Heart left ventricle (tissue), 16 donors: ENCODE data around the gene SLFN13. TPM values are rescaled to one million over a fixed set of nuclear protein-coding genes. Genes with fewer than 3 reads are reported as not detected.

Source experiments
- ATAC-seq, 4 donors: fragments of 200-7000 bp; cut with Tn5 transposase; one replicate each; pipeline ENCODE4 v1.9.1; 2020 to 2022; ENCODE audit warnings: moderate library complexity in 4 of 4, mild to moderate bottlenecking in 3 of 4, moderate number of reproducible peaks in 1 of 4
- DNase-seq, 5 donors: peaks; one replicate each; pipeline ENCODE4 v3.0.0-alpha.2; 2020
- H3K27ac ChIP-seq, 12 donors: fragments of 200-600 bp; sonication (generic) in 4 of 12; one replicate each; pipeline versions ENCODE4 v1.5.0 to v1.8.0; 2016 to 2022; ENCODE audit warnings: mild to moderate bottlenecking in 2 of 12
- H3K27me3 ChIP-seq, 9 donors: fragments of 200-600 bp; sonication (generic) in 2 of 9; one replicate each; pipeline versions ENCODE4 v1.5.1 to v1.8.0; 2016 to 2022; ENCODE audit warnings: mild to moderate bottlenecking in 3 of 9
- H3K36me3 ChIP-seq, 9 donors: fragments of 200-600 bp; sonication (generic) in 2 of 9; one replicate each; pipeline versions ENCODE4 v1.5.0 to v1.8.0; 2018 to 2022; ENCODE audit warnings: mild to moderate bottlenecking in 2 of 9
- H3K4me1 ChIP-seq, 12 donors: fragments of 200-600 bp; sonication (generic) in 4 of 12; one replicate each; pipeline versions ENCODE4 v1.5.0 to v1.8.0; 2016 to 2022; ENCODE audit warnings: mild to moderate bottlenecking in 3 of 12
- H3K4me3 ChIP-seq, 12 donors: fragments of 200-600 bp; sonication (generic) in 4 of 12; one replicate each; pipeline versions ENCODE4 v1.5.0 to v1.8.0; 2017 to 2022; ENCODE audit warnings: mild to moderate bottlenecking in 9 of 12, moderate library complexity in 4 of 12
- H3K9me3 ChIP-seq, 12 donors: fragments of 200-600 bp; sonication (generic) in 4 of 12; one replicate each; pipeline versions ENCODE4 v1.5.0 to v1.8.0; 2016 to 2022; ENCODE audit warnings: mild to moderate bottlenecking in 1 of 12
- CTCF ChIP-seq, 12 donors: fragments of 200-600 bp; sonication (generic) in 4 of 12; IDR thresholded peaks; one replicate each; pipeline versions ENCODE4 v1.5.0 to v1.8.0; 2018 to 2022; ENCODE audit warnings: antibody characterized with exemption in 12 of 12, mild to moderate bottlenecking in 5 of 12
- POLR2A ChIP-seq, 2 donors: fragments of 450-650 bp; IDR thresholded peaks; one replicate each; pipeline ENCODE4 v1.6.1; 2017; ENCODE audit warnings: antibody characterized with exemption in 2 of 2, mild to moderate bottlenecking in 2 of 2, moderate library complexity in 2 of 2
- WGBS, 4 donors: extraction: QIAGEN DNeasy Blood & Tissue Kit in 2 of 4; methylation state at CpG; one replicate each; pipeline versions ENCODE4 v1.1.5 to v1.1.7; 2013 to 2018; 5-methylcytosine and 5-hydroxymethylcytosine counted together
- intact Hi-C, 10 donors: fragments of 100-400 bp; cut with DNase I; formaldehyde crosslinking; loops; one replicate each; pipeline versions ENCODE4 v1.11.1 to v1.14.2; 2022
- polyA plus RNA-seq, 2 donors: library from polyadenylated mRNA; stranded (reverse); fragments of 200-250 nt; gene quantifications; one replicate each; pipeline ENCODE4 v1.2.3, GENCODE V29; 2013
- total RNA-seq, 9 donors: library from RNA; depleted of rRNA in 2 of 9; stranded (reverse); fragments of >200 nt in 2 of 9; fragmentation: NEBNext Ultra II Directional in 3 of 9; extraction: Animal tissue kit (Norgen Biotek cat#: 25700) in 3 of 9; gene quantifications; one replicate each; pipeline versions ENCODE4 v1.1.0 to v1.2.4, GENCODE V29; 2016 to 2023
- donor health status: ischemic (EF 13 %, LVEDD 7.1; RV severe dilation, severe dysfunction).
- donor health status: healthy with polysubstance abuse.
- donor health status: DM: no; HTN: yes; CAD: no.
- donor health status: DM: no; HTN: no; CAD: no.
- donor health status: ischemic (EF 25% LVEDD 6.9; RV normal size, moderate dysfunction).
- donor health status: ischemic (EF 25% LVEDD 5.7; RV mildly dilated, moderate dysfunction).
- donor health status: healthy.
- donor health status: DM: yes; HTN: yes; CAD: no.
- donor health status: ischemic (EF 35%, LVEDD 5.7; RV mildly dilated, moderate dysfunction).
- donor health status: nonischemic (EF 11% LVEDD 7.7; RV severe dilation, severe dysfunction).
- donor health status: DM: yes; HTN: yes; CAD: no.
- donor health status: PGD.
- donor health status: ischemic (EF 29% LVEDD 5.4; RV normal size, mild dysfunction).
- donor health status: nonischemic (EF 23%, LVEDD 6.1; RV moderate dilation, normal function).

The SLFN13 gene
- total and polyA plus RNA-seq, 11 donors: 0.58 to 14.8 (median 4.1) TPM

- Histone ChIP-seq H3K9me3 (no peaks in the 10 kb centered on the region), H3K27ac (no peak overlapping the region), H3K36me3 (no peaks in the 10 kb centered on the region), H3K4me1 (peaks cover 0 to 31% (median 6%) of the 10 kb centered on the region in 12 donors), H3K4me3 (no peak overlapping the region), H3K27me3 (peaks cover 15 to 96% (median 72%) of the 10 kb centered on the region in 9 donors)
- ATAC-seq: no peak
- 11 to 30% (median 18%) methylated on average over 3 of the region's 3 CpGs for WGBS, 4 donors
- intact Hi-C loops: no loop called here
- TF ChIP-seq CTCF (IDR thresholded peaks at IDR 0.05): no peak
- no peak for TF ChIP-seq POLR2A (IDR thresholded peaks at IDR 0.05)
- no peak for DNase-seq
Measured at GRCh38 chr17:35491417-35491816, 42.9 kb upstream of the SLFN13 start.

- intact Hi-C loops: loop anchor here in 4 of 10 donors (5.0 to 10.0 kb wide), 5 partner anchors 55 to 178 kb away; partner anchors contain the start of genes SLFN12 (in 2 of the 4) and SLFN11 (in 1 of the 4)
- 19 to 37% (median 33%) methylated on average over 18 of the region's 18 CpGs for WGBS, 4 donors
- Histone ChIP-seq H3K27ac (no peak overlapping the region), H3K36me3 (no peaks in the 10 kb centered on the region), H3K9me3 (no peaks in the 10 kb centered on the region), H3K27me3 (peaks cover 13 to 84% (median 61%) of the 10 kb centered on the region in 9 donors), H3K4me1 (peaks cover 0 to 24% (median 6%) of the 10 kb centered on the region in 12 donors), H3K4me3 (no peak overlapping the region)
- no peak for TF ChIP-seq POLR2A (IDR thresholded peaks at IDR 0.05)
- no peak for TF ChIP-seq CTCF (IDR thresholded peaks at IDR 0.05)
- no peak for DNase-seq
- no peak for ATAC-seq
Measured at GRCh38 chr17:35489944-35490343, 41.4 kb upstream of the SLFN13 start.

- H3K36me3 ChIP-seq: peaks cover 0 to 3% (median 0%) of the 10 kb centered on the region in 9 donors
- TF ChIP-seq CTCF (IDR thresholded peaks at IDR 0.05): no peak
- no peak for TF ChIP-seq POLR2A (IDR thresholded peaks at IDR 0.05)
- peaks cover 0 to 24% (median 6%) of the 10 kb centered on the region in 12 donors for H3K4me1 ChIP-seq
- H3K9me3 ChIP-seq: no peaks in the 10 kb centered on the region
- H3K27ac ChIP-seq: no peak overlapping the region
- ATAC-seq: no peak
- H3K27me3 ChIP-seq: peaks cover 9 to 74% (median 55%) of the 10 kb centered on the region in 9 donors
- peak overlapping the region in 1 of 12 donors; percentile 62 for H3K4me3 ChIP-seq
- DNase-seq: no peak
- WGBS, 4 donors: 29 to 52% (median 39%) methylated on average over 15 of the region's 15 CpGs
- intact Hi-C loops: loop anchor here in 4 of 10 donors (5.0 to 10.0 kb wide), 5 partner anchors 54 to 177 kb away; partner anchors contain the start of genes SLFN12 (in 2 of the 4) and SLFN11 (in 1 of the 4)
Measured at GRCh38 chr17:35488991-35489390, 40.4 kb upstream of the SLFN13 start.

GRCh38 chr17:35486920-35487732 lies 38.6 kb upstream of the SLFN13 start:
- intact Hi-C loops: loop anchor here in 4 of 10 donors (5.0 to 10.0 kb wide), 5 partner anchors 52 to 175 kb away; partner anchors contain the start of genes SLFN12 (in 2 of the 4) and SLFN11 (in 1 of the 4)
- H3K9me3 ChIP-seq: peaks cover 0 to 10% (median 0%) of the 10 kb centered on the region in 12 donors
- peak overlapping the region in 11 of 12 donors; percentile 4 to 61 (median 44) for H3K27ac ChIP-seq
- peak overlapping the region; percentile 38 to 77 (median 59) for H3K4me3 ChIP-seq
- 7 to 11% (median 9%) methylated on average over 42 of the region's 42 CpGs for WGBS, 4 donors
- ATAC-seq (peak in 3 of 4 donors; percentile 76 to 87 (median 85)), DNase-seq (peak; percentile 50 to 75 (median 61))
- H3K27me3 ChIP-seq: peaks cover 9 to 58% (median 41%) of the 10 kb centered on the region in 9 donors
- H3K36me3 ChIP-seq: peaks cover 0 to 3% (median 0%) of the 10 kb centered on the region in 9 donors
- TF ChIP-seq CTCF (IDR thresholded peaks at IDR 0.05) (no peak), POLR2A (IDR thresholded peaks at IDR 0.05) (no peak)
- peaks cover 0 to 24% (median 6%) of the 10 kb centered on the region in 12 donors for H3K4me1 ChIP-seq
